K562 (cell line): ENCODE data around the gene DNASE2. TPM values are rescaled to one million over a fixed set of nuclear protein-coding genes. Genes with fewer than 3 reads are reported as not detected.

Source experiments
- ATF7 ChIP-seq: fragments of 450-650 bp; IDR thresholded peaks from 2 replicates; pipeline ENCODE4 v1.7.1; 2014; ENCODE audit warnings: mild to moderate bottlenecking, moderate library complexity
- CEBPG ChIP-seq, 3 experiments: fragments of 200-800 bp in 1 of 3; sonication (Bioruptor generic) in 1 of 3; sonication (generic) in 1 of 3; formaldehyde crosslinking in 1 of 3; IDR thresholded peaks in 2 of 3; conservative IDR thresholded peaks in 1 of 3; 2 replicates each; pipeline versions ENCODE4 v1.6.1 to v1.8.0; 2016 to 2022; ENCODE audit warnings: missing compliant biosample characterization in 2 of 3, missing genetic modification characterization in 2 of 3, mild to moderate bottlenecking in 1 of 3, missing genetic modification reagents in 1 of 3
- DPF2 ChIP-seq: fragments of 450-650 bp; IDR thresholded peaks from 2 replicates; pipeline ENCODE4 v1.6.1; 2016
- E2F3 ChIP-seq: fragments of 250-450 bp; sonication (Bioruptor Pico); IDR thresholded peaks from 2 replicates; pipeline ENCODE4 v1.4.0; 2020; ENCODE audit warnings: mild to moderate bottlenecking
- FIP1L1 ChIP-seq: fragments of 200-400 bp; formaldehyde crosslinking; IDR thresholded peaks from 2 replicates; pipeline ENCODE4 v1.6.1; 2018; ENCODE audit warnings: mild to moderate bottlenecking, low read depth, low read length; ENCODE audit not compliant: poor library complexity, severe bottlenecking
- MED1 ChIP-seq: sonication (generic); formaldehyde crosslinking; IDR thresholded peaks from 2 replicates; pipeline ENCODE4 v1.8.1; 2023; ENCODE audit warnings: missing genetic modification reagents, borderline replicate concordance
- MTA1 ChIP-seq: fragments of 450-650 bp; IDR thresholded peaks from 2 replicates; pipeline ENCODE4 v1.6.1; 2017; ENCODE audit warnings: borderline replicate concordance
- NR2F6 ChIP-seq: fragments of 450-650 bp; formaldehyde crosslinking; IDR thresholded peaks from 2 replicates; pipeline ENCODE4 v1.4.0; 2020; ENCODE audit warnings: mild to moderate bottlenecking
- POU5F1 ChIP-seq: fragments of 150-350 bp; IDR thresholded peaks from 2 replicates; pipeline ENCODE4 v1.6.1; 2014; ENCODE audit warnings: borderline replicate concordance, low read length, low read depth, mild to moderate bottlenecking; ENCODE audit not compliant: partially characterized antibody
- SOX6 ChIP-seq: fragments of 450-650 bp; IDR thresholded peaks from 2 replicates; pipeline ENCODE4 v1.6.1; 2014; ENCODE audit warnings: mild to moderate bottlenecking
- USF1 ChIP-seq: sonication (generic); formaldehyde crosslinking; IDR thresholded peaks from 2 replicates; pipeline ENCODE4 v1.9.0; 2022; ENCODE audit warnings: mild to moderate bottlenecking, missing genetic modification reagents
- VEZF1 ChIP-seq: fragments of 200-800 bp; sonication (Bioruptor generic); IDR thresholded peaks from 2 replicates; pipeline ENCODE4 v1.6.1; 2017; ENCODE audit warnings: missing genetic modification characterization, missing compliant biosample characterization
- ZBTB1 ChIP-seq: sonication (generic); formaldehyde crosslinking; IDR thresholded peaks from 2 replicates; pipeline ENCODE4 v1.8.1; 2023; ENCODE audit warnings: missing genetic modification reagents, low read depth, mild to moderate bottlenecking, borderline replicate concordance
- ZNF407 ChIP-seq: fragments of 450-650 bp; IDR thresholded peaks from 2 replicates; pipeline ENCODE4 v1.6.1; 2016; ENCODE audit warnings: low read depth
- ZNF785 ChIP-seq: fragments of 250-450 bp; sonication (Bioruptor Pico); IDR thresholded peaks from 2 replicates; pipeline ENCODE4 v1.4.0; 2020; ENCODE audit warnings: mild to moderate bottlenecking
- polyA plus RNA-seq, 8 experiments: library from polyadenylated mRNA; depleted of rRNA in 4 of 8; stranded (reverse) in 5 of 8; unstranded in 3 of 8; fragments of >200 nt; fragmentation: Nextera tagmentation in 2 of 8; fragmentation: Illumina TruSeq in 1 of 8; extraction: Ambion mirVana in 2 of 8; extraction: Trizol in 1 of 8; gene quantifications; 2 replicates each; pipeline versions ENCODE4 v1.2.1 to v1.2.3, GENCODE V29; 2011 to 2014; ENCODE audit warnings: inconsistent platforms in 1 of 8, missing spikeins in 1 of 8
- total RNA-seq, 7 experiments: library from RNA; depleted of rRNA in 6 of 7; stranded (reverse); fragments of >200 nt in 6 of 7; fragmentation: Illumina TruSeq in 2 of 7; extraction: Trizol in 2 of 7; gene quantifications; 2 replicates each; pipeline versions ENCODE4 v1.2.1 to v1.2.3, GENCODE V29; 2011 to 2021; ENCODE audit warnings: low replicate concordance in 1 of 7

DNASE2 gene
- total and polyA plus RNA-seq, 9 of the 15 experiments (the other 6 are each of a cell fraction or from before 2014, with no cell fraction given), result 4.4 to 27.0 (median 20.2) TPM

GRCh38 chr19:12833738-12834565, 47.3 kb downstream of the DNASE2 start (continued):
- TF ChIP-seq VEZF1 (CRISPR knock-in tag), result peak; percentile 89
- no peak for TF ChIP-seq USF1 (CRISPR knock-in tag)
- peak; percentile 48; the same call in 1 of the 2 replicates for TF ChIP-seq ZBTB1 (CRISPR knock-in tag)
- TF ChIP-seq CEBPG (CRISPR knock-in tag; IDR thresholded peaks at IDR 0.05), result no peak
- no peak for TF ChIP-seq CEBPG (tag; conservative IDR thresholded peaks at IDR 0.05 in 1 of 2, IDR thresholded peaks at IDR 0.05 in 1 of 2)
- no peak for TF ChIP-seq NR2F6 (CRISPR knock-in tag)
- TF ChIP-seq E2F3 (CRISPR knock-in tag), result no peak
- TF ChIP-seq MTA1, result no peak
- TF ChIP-seq POU5F1, result no peak
- TF ChIP-seq ZNF407, result no peak
- TF ChIP-seq FIP1L1, result no peak
- 0 out of 2 replicates have a peak, but pooled peaks have one; percentile 33 for TF ChIP-seq ATF7
- TF ChIP-seq MED1 (CRISPR knock-in tag), result no peak
- TF ChIP-seq DPF2, result no peak
- no peak for TF ChIP-seq SOX6
- TF ChIP-seq ZNF785 (CRISPR knock-in tag), result no peak
